Measurements from ENCODE around the gene SLC6A6.

SLC6A6 gene

GRCh38 chr3:14374444-14374883, 27.9 kb upstream of the SLC6A6 start:
- Mint-ChIP-seq H3K27ac (no peak overlapping the region), H3K27me3 (ENCODE audit: low read depth, poor library complexity) (peaks cover 15% of the 10 kb centered on the region), H3K36me3 (ENCODE audit: low read depth) (no peaks in the 10 kb centered on the region), H3K9me3 (no peaks in the 10 kb centered on the region), H3K4me1 (peaks cover 59% of the 10 kb centered on the region), H3K4me3 (no peak overlapping the region)
- peak; percentile 35 for DNase-seq
- no peak for TF ChIP-seq CTCF (IDR thresholded peaks at IDR 0.05)

DNA sequence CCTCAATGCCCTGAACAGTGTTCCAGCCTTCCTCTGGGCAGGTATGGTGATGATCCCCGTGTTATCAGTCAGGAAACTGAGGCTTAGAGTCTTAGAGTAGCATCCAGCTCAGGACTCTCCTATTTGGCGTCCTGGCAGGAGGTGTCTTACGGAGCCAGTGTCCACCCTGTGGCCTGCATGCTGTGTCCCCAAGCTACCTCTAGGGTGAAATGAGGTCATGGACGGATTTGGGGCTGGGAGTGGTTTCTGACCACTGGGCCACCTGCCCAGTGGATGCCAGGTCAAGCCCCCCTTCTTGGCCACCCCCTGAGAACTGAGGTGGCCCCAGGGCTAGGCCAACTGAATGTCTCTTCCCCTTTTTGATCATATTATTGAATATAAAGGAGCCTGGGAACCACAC, 27.2 kb upstream of the SLC6A6 start:
- H3K36me3 Mint-ChIP-seq (ENCODE audit: low read depth), result no peaks in the 10 kb centered on the region
- TF ChIP-seq CTCF (IDR thresholded peaks at IDR 0.05), result no peak
- no peak for DNase-seq
- H3K4me1 Mint-ChIP-seq, result peaks cover 54% of the 10 kb centered on the region
- no peaks in the 10 kb centered on the region for H3K9me3 Mint-ChIP-seq
- H3K27ac Mint-ChIP-seq, result no peak overlapping the region
- peaks cover 12% of the 10 kb centered on the region for H3K27me3 Mint-ChIP-seq (ENCODE audit: low read depth, poor library complexity)
- H3K4me3 Mint-ChIP-seq, result no peak overlapping the region

GRCh38 chr3:14376348-14377043, 25.9 kb upstream of the SLC6A6 start:
- H3K27ac Mint-ChIP-seq, result no peak overlapping the region
- no peak for TF ChIP-seq CTCF (IDR thresholded peaks at IDR 0.05)
- H3K9me3 Mint-ChIP-seq, result no peaks in the 10 kb centered on the region
- no peak for DNase-seq
- peaks cover 50% of the 10 kb centered on the region for H3K4me1 Mint-ChIP-seq
- H3K27me3 Mint-ChIP-seq (ENCODE audit: low read depth, poor library complexity), result peaks cover 11% of the 10 kb centered on the region
- no peaks in the 10 kb centered on the region for H3K36me3 Mint-ChIP-seq (ENCODE audit: low read depth)
- H3K4me3 Mint-ChIP-seq, result no peak overlapping the region

DNA sequence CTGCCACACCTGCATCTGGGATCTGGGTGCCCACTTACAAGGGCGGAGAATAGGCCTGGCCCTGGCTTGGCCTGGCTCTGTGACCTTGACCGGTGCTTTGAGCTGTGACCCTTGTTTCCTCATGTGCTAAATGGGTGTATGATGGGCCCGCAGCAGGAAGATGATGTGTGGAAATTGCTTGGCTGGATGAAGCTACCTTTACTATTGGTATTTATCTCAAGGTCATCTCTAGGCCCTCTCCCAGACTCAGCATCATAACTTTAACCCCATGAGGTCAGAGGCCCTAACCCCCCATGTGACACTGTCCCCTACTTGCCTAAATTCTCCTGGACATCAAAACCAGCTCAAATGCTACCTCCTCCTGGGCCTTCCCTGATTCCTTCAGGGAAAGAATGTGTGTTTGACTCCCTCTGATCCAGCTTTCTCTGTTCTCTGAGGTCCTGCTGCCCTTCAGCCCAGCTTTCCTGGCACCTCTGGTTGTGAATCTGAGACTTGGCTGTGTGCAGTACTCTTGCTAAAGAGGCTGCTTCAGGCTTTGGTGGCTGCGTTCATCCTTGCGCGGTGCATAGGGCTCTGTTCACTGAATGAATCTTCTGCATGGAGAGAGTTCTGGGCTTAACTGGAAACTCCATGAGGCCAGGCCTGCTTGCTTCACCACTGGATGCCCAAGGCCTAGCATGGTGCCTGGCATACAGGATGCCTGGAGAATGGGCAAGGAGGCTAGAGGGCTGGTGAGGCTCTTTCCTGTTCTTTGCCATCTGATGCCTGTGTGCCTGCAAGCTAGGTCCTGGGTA, 25.2 kb upstream of the SLC6A6 start:
- no peak for DNase-seq
- peaks cover 14% of the 10 kb centered on the region for H3K27me3 Mint-ChIP-seq (ENCODE audit: low read depth, poor library complexity)
- TF ChIP-seq CTCF (IDR thresholded peaks at IDR 0.05), result no peak
- no peaks in the 10 kb centered on the region for H3K9me3 Mint-ChIP-seq
- no peak overlapping the region for H3K4me3 Mint-ChIP-seq
- no peak overlapping the region for H3K27ac Mint-ChIP-seq
- H3K4me1 Mint-ChIP-seq, result peaks cover 42% of the 10 kb centered on the region
- H3K36me3 Mint-ChIP-seq (ENCODE audit: low read depth), result no peaks in the 10 kb centered on the region

- Mint-ChIP-seq H3K4me3 (no peak overlapping the region), H3K27me3 (ENCODE audit: low read depth, poor library complexity) (peaks cover 14% of the 10 kb centered on the region), H3K4me1 (peaks cover 42% of the 10 kb centered on the region), H3K27ac (no peak overlapping the region), H3K36me3 (ENCODE audit: low read depth) (no peaks in the 10 kb centered on the region), H3K9me3 (no peaks in the 10 kb centered on the region)
- no peak for TF ChIP-seq CTCF (IDR thresholded peaks at IDR 0.05)
- no peak for DNase-seq
These were observed 24.6 kb upstream of the SLC6A6 start for GRCh38 chr3:14377838-14378169.
